ENCODE results near the gene SETD1A. TPM values are rescaled to one million over a fixed set of nuclear protein-coding genes. Genes with fewer than 3 reads are reported as not detected.

SETD1A gene
- total RNA-seq, 1 donor from 2014 or later: 7.2 TPM

- H3K4me3 ChIP-seq (ENCODE audit: low read depth, low read length): peak overlapping the region; percentile 78
- peaks cover 3% of the 10 kb centered on the region for H3K36me3 ChIP-seq (ENCODE audit: control insufficient read depth, insufficient read depth, low read length)
- TF ChIP-seq, protein P1, sequence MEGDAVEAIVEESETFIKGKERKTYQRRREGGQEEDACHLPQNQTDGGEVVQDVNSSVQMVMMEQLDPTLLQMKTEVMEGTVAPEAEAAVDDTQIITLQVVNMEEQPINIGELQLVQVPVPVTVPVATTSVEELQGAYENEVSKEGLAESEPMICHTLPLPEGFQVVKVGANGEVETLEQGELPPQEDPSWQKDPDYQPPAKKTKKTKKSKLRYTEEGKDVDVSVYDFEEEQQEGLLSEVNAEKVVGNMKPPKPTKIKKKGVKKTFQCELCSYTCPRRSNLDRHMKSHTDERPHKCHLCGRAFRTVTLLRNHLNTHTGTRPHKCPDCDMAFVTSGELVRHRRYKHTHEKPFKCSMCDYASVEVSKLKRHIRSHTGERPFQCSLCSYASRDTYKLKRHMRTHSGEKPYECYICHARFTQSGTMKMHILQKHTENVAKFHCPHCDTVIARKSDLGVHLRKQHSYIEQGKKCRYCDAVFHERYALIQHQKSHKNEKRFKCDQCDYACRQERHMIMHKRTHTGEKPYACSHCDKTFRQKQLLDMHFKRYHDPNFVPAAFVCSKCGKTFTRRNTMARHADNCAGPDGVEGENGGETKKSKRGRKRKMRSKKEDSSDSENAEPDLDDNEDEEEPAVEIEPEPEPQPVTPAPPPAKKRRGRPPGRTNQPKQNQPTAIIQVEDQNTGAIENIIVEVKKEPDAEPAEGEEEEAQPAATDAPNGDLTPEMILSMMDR (IDR thresholded peaks at IDR 0.05; ENCODE audit: insufficient read depth, low read length, poor library complexity, severe bottlenecking): peak; percentile 20
- peak; percentile 78 for DNase-seq (ENCODE audit: low read depth)
- H3K27me3 ChIP-seq (ENCODE audit: control insufficient read depth, insufficient read depth, low read length): no peaks in the 10 kb centered on the region
Measured at GRCh38 chr16:30949650-30950515, 7.7 kb upstream of the SETD1A start.

GRCh38 chr16:30950516-30951065, 7.0 kb upstream of the SETD1A start:
- no peak for DNase-seq (ENCODE audit: low read depth)
- TF ChIP-seq, protein P1 (IDR thresholded peaks at IDR 0.05; ENCODE audit: insufficient read depth, low read length, poor library complexity, severe bottlenecking): no peak
- Histone ChIP-seq H3K4me3 (ENCODE audit: low read depth, low read length) (peak overlapping the region; percentile 78), H3K27me3 (ENCODE audit: control insufficient read depth, insufficient read depth, low read length) (no peaks in the 10 kb centered on the region), H3K36me3 (ENCODE audit: control insufficient read depth, insufficient read depth, low read length) (peaks cover 3% of the 10 kb centered on the region)

DNA sequence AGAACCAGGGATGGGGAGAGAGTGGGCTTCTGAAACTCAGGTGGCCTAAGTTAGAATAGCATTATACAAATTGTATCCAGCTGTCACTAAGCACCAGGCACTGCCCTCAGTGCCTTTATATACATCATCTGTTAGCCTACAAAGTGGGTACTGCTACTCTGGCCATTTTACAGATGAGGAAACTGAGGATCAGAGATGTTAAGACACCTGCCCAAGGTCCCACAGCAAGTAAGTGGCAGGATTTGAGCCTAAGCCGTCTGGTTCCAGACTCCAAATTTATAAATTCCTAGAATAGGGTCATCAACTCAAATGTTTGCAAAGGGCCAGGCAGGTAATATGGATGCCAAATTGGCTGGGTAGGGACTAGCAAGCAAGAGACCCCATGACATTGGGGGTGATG, 6.4 kb upstream of the SETD1A start:
- TF ChIP-seq, protein P1 (IDR thresholded peaks at IDR 0.05; ENCODE audit: insufficient read depth, low read length, poor library complexity, severe bottlenecking): no peak
- Histone ChIP-seq H3K27me3 (ENCODE audit: control insufficient read depth, insufficient read depth, low read length) (no peaks in the 10 kb centered on the region), H3K4me3 (ENCODE audit: low read depth, low read length) (no peak overlapping the region), H3K36me3 (ENCODE audit: control insufficient read depth, insufficient read depth, low read length) (peaks cover 3% of the 10 kb centered on the region)
- DNase-seq (ENCODE audit: low read depth): no peak

DNA sequence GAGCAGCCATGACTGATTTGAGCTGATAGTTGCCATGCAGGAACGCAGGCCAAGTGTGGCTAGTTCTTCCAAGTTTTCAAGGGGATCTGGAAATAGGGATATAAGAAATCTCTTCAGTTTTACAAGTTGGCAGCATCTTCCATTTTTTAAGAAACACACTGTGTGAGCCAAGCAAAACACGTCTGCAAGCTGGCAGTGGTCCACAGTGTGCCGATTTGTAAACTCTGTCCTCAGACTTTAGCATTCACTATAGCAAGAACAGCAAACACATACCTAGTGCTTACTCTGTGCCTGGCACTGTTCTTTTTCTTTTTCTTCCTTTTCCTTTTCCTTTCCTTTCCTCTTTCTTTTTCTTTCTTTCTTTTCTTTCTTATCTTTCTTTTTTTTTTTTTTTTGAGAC, 5.8 kb upstream of the SETD1A start:
- no peak for DNase-seq (ENCODE audit: low read depth)
- Histone ChIP-seq H3K4me3 (ENCODE audit: low read depth, low read length) (no peak overlapping the region), H3K27me3 (ENCODE audit: control insufficient read depth, insufficient read depth, low read length) (no peaks in the 10 kb centered on the region), H3K36me3 (ENCODE audit: control insufficient read depth, insufficient read depth, low read length) (peaks cover 3% of the 10 kb centered on the region)
- TF ChIP-seq, protein P1 (IDR thresholded peaks at IDR 0.05; ENCODE audit: insufficient read depth, low read length, poor library complexity, severe bottlenecking): no peak

DNA sequence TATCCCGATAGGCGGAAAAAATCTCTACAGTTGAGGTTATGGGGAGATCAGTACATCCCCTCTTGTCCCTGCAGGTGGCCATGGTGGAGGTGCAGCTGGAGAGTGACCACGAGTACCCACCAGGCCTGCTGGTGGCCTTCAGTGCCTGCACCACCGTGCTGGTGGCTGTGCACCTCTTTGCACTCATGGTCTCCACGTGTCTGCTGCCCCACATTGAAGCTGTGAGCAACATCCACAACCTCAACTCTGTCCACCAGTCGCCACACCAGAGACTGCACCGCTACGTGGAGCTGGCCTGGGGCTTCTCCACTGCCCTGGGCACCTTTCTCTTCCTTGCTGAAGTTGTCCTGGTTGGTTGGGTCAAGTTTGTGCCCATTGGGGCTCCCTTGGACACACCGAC, 4.4 kb upstream of the SETD1A start:
- Histone ChIP-seq H3K27me3 (ENCODE audit: control insufficient read depth, insufficient read depth, low read length) (no peaks in the 10 kb centered on the region), H3K36me3 (ENCODE audit: control insufficient read depth, insufficient read depth, low read length) (peaks cover 1% of the 10 kb centered on the region), H3K4me3 (ENCODE audit: low read depth, low read length) (no peak overlapping the region)
- TF ChIP-seq, protein P1 (IDR thresholded peaks at IDR 0.05; ENCODE audit: insufficient read depth, low read length, poor library complexity, severe bottlenecking): no peak
- DNase-seq (ENCODE audit: low read depth): no peak
